Measurements from ENCODE around the gene GCA. TPM values are rescaled to one million over a fixed set of nuclear protein-coding genes. Genes with fewer than 3 reads are reported as not detected.

Gene GCA
- total RNA-seq, 4 donors from 2014 or later: 8.2 to 29.0 (median 19.2) TPM

DNA sequence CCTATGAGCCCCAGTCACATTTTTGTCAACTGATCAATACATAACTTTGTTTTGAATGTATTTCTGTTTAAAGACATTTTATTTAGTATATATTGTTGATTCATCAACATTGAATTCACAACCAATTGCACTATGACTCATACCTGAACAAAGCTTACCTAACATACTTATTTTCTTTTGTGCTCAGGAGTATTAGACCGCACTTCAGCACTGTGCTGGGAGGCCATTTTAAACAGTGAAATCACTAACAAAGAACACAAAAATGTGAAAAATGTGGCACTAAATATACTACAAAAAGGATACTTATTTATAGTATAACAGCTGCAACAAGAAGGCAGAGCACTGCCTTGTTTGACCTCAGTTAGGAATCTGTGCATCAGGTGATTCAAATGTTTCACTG lies 13.1 kb upstream of the GCA start:
- H3K9me3 ChIP-seq: no peaks in the 10 kb centered on the region
- H3K4me3 ChIP-seq: no peak overlapping the region
- TF ChIP-seq EP300 (IDR thresholded peaks at IDR 0.05): no peak
- TF ChIP-seq POLR2A (IDR thresholded peaks at IDR 0.05): no peak
- TF ChIP-seq CTCF (IDR thresholded peaks at IDR 0.05): no peak
- no peak for TF ChIP-seq POLR2AphosphoS5 (IDR thresholded peaks at IDR 0.05)
- H3K4me1 ChIP-seq: no peaks in the 10 kb centered on the region
- H3K27ac ChIP-seq: no peak overlapping the region
- H3K27me3 ChIP-seq: no peaks in the 10 kb centered on the region
- no peak for DNase-seq (ENCODE audit: low spot score in 2 of 2)
- H3K36me3 ChIP-seq: no peaks in the 10 kb centered on the region
- 96% methylated on average over 1 of the region's 1 CpG for WGBS

GRCh38 chr2:162333968-162334367 lies 10.0 kb upstream of the GCA start:
- Histone ChIP-seq H3K36me3 (no peaks in the 10 kb centered on the region), H3K4me1 (no peaks in the 10 kb centered on the region), H3K4me3 (no peak overlapping the region), H3K9me3 (no peaks in the 10 kb centered on the region), H3K27me3 (no peaks in the 10 kb centered on the region), H3K27ac (no peak overlapping the region)
- TF ChIP-seq EP300 (IDR thresholded peaks at IDR 0.05) (no peak), CTCF (IDR thresholded peaks at IDR 0.05) (peak in 1 of 2 donors; percentile 25), POLR2AphosphoS5 (IDR thresholded peaks at IDR 0.05) (no peak)
- WGBS: 35% methylated on average over 3 of the region's 3 CpGs
- DNase-seq (ENCODE audit: low spot score in 2 of 2): no peak

GRCh38 chr2:162337868-162338267 lies 6.1 kb upstream of the GCA start:
- H3K4me3 ChIP-seq: no peak overlapping the region
- no peaks in the 10 kb centered on the region for H3K4me1 ChIP-seq
- H3K27me3 ChIP-seq: no peaks in the 10 kb centered on the region
- 83% methylated on average over 2 of the region's 2 CpGs for WGBS
- TF ChIP-seq CTCF (IDR thresholded peaks at IDR 0.05) (no peak), POLR2A (IDR thresholded peaks at IDR 0.05) (no peak), POLR2AphosphoS5 (IDR thresholded peaks at IDR 0.05) (no peak), EP300 (IDR thresholded peaks at IDR 0.05) (no peak)
- no peak for DNase-seq (ENCODE audit: low spot score in 2 of 2)
- H3K9me3 ChIP-seq: no peaks in the 10 kb centered on the region
- no peak overlapping the region for H3K27ac ChIP-seq
- no peaks in the 10 kb centered on the region for H3K36me3 ChIP-seq

DNA sequence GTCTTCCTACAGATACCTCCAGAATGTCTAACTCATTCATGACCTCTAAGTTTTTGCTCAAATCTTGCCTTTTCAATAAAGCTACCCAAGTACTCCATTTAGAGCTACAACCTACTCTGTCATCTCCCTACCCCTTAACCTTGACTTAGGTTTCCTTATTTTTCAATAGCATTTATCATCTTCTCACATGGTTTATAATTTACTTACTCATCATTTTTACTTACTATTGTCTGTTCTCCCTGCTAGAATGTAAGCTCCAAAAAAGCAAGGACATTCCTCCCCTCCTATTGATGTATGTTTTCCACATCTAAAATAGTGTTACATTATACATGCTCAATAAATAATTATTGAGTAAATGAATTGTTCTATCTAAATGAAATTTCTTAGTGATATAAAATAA lies 3.1 kb upstream of the GCA start:
- DNase-seq (ENCODE audit: low spot score in 2 of 2): no peak
- TF ChIP-seq EP300 (IDR thresholded peaks at IDR 0.05) (no peak), POLR2A (IDR thresholded peaks at IDR 0.05) (no peak), POLR2AphosphoS5 (IDR thresholded peaks at IDR 0.05) (no peak), CTCF (IDR thresholded peaks at IDR 0.05) (no peak)

GRCh38 chr2:162342321-162342720 lies 1.6 kb upstream of the GCA start:
- no peak for DNase-seq (ENCODE audit: low spot score in 2 of 2)
- no peaks in the 10 kb centered on the region for H3K36me3 ChIP-seq
- TF ChIP-seq POLR2A (IDR thresholded peaks at IDR 0.05): no peak
- TF ChIP-seq EP300 (IDR thresholded peaks at IDR 0.05): no peak
- no peak for TF ChIP-seq CTCF (IDR thresholded peaks at IDR 0.05)
- TF ChIP-seq POLR2AphosphoS5 (IDR thresholded peaks at IDR 0.05): no peak
- no peaks in the 10 kb centered on the region for H3K9me3 ChIP-seq
- 39% methylated on average over 3 of the region's 3 CpGs for WGBS
- no peak overlapping the region for H3K27ac ChIP-seq
- H3K4me3 ChIP-seq: no peak overlapping the region
- no peaks in the 10 kb centered on the region for H3K27me3 ChIP-seq
- H3K4me1 ChIP-seq: peaks cover 14% of the 10 kb centered on the region

More for the DNA sequence above, 3.1 kb upstream of the GCA start:
- no peaks in the 10 kb centered on the region for H3K36me3 ChIP-seq
- H3K4me1 ChIP-seq: peaks cover 14% of the 10 kb centered on the region
- H3K9me3 ChIP-seq: no peaks in the 10 kb centered on the region
- H3K4me3 ChIP-seq: no peak overlapping the region
- no peak overlapping the region for H3K27ac ChIP-seq
- H3K27me3 ChIP-seq: no peaks in the 10 kb centered on the region
